Measurements from ENCODE around the gene OR8K5.
"Not testable (repeated sequence)": the region's sequence is repeated elsewhere in the genome, so short reads cannot be mapped to it uniquely, and the experiment has no call there.

Gene OR8K5

DNA sequence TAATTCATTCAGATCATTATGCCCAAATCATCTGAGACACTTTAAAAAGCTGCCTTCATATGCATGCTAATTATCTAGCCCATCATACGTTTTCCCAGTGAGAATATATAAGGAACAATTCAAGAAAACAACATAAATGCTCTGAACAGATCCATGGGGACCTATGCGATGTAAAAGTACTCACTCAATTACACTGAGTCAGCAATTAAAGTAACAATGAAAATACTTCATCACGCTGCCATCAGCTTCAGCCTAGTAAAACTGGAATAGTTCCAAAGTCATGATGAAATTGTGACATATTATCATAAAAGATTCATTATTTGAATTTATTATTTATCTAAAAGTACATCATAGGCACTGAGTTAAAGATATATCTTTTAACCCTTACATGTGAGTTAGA, 3.7 kb upstream of the OR8K5 start:
- Histone ChIP-seq H4K20me1 (ENCODE audit: insufficient read depth) (no peaks in the 10 kb centered on the region), H3K4me2 (no peak overlapping the region), H3K27me3 (ENCODE audit: insufficient read depth, low read depth) (no peaks in the 10 kb centered on the region), H3K4me1 (ENCODE audit: low read depth, poor library complexity, severe bottlenecking) (no peaks in the 10 kb centered on the region), H3K27ac (no peak overlapping the region), H3K36me3 (ENCODE audit: insufficient read depth) (no peaks in the 10 kb centered on the region), H2AFZ (ENCODE audit: low read depth) (no peak overlapping the region), H3K79me2 (ENCODE audit: insufficient read depth, low read depth) (no peaks in the 10 kb centered on the region), H3K9ac (no peak overlapping the region), H3K4me3 (IDR thresholded peaks at IDR 0.05; ENCODE audit: insufficient read depth, low read depth, low read length) (no peak overlapping the region)
- TF ChIP-seq, protein P1, sequence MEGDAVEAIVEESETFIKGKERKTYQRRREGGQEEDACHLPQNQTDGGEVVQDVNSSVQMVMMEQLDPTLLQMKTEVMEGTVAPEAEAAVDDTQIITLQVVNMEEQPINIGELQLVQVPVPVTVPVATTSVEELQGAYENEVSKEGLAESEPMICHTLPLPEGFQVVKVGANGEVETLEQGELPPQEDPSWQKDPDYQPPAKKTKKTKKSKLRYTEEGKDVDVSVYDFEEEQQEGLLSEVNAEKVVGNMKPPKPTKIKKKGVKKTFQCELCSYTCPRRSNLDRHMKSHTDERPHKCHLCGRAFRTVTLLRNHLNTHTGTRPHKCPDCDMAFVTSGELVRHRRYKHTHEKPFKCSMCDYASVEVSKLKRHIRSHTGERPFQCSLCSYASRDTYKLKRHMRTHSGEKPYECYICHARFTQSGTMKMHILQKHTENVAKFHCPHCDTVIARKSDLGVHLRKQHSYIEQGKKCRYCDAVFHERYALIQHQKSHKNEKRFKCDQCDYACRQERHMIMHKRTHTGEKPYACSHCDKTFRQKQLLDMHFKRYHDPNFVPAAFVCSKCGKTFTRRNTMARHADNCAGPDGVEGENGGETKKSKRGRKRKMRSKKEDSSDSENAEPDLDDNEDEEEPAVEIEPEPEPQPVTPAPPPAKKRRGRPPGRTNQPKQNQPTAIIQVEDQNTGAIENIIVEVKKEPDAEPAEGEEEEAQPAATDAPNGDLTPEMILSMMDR (conservative IDR thresholded peaks at IDR 0.05; ENCODE audit: low read depth, low read length), result no peak

DNA sequence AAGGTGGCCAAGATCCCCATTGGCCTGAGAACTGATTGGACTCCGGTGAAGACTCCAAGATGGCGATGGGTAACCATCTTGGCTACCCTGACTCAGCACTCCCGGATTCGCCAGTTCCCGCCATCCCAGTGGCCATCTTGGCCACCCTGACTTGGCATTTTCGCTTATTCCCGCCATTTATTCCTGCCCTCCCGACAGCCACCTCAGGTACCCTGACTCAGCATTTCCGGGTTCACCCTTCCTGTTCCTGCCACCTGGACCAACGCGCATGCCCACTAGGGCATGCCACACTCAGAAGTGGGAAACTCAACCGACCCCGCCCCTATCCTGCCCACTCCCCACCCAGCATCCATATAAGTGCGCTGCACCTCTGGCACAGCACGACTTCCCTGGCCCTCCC, 7.8 kb downstream of the OR8K5 start:
- Histone ChIP-seq H3K4me1 (ENCODE audit: low read depth, poor library complexity, severe bottlenecking) (no peaks in the 10 kb centered on the region), H3K36me3 (ENCODE audit: insufficient read depth) (no peaks in the 10 kb centered on the region), H3K4me3 (IDR thresholded peaks at IDR 0.05; ENCODE audit: insufficient read depth, low read depth, low read length) (no peak overlapping the region), H3K4me2 (no peak overlapping the region), H3K9ac (no peak overlapping the region), H3K27me3 (ENCODE audit: insufficient read depth, low read depth) (no peaks in the 10 kb centered on the region), H3K27ac (no peak overlapping the region), H2AFZ (ENCODE audit: low read depth) (no peak overlapping the region), H3K79me2 (ENCODE audit: insufficient read depth, low read depth) (no peaks in the 10 kb centered on the region), H4K20me1 (ENCODE audit: insufficient read depth) (no peaks in the 10 kb centered on the region)
- TF ChIP-seq, protein P1 (conservative IDR thresholded peaks at IDR 0.05; ENCODE audit: low read depth, low read length), result no peak

DNA sequence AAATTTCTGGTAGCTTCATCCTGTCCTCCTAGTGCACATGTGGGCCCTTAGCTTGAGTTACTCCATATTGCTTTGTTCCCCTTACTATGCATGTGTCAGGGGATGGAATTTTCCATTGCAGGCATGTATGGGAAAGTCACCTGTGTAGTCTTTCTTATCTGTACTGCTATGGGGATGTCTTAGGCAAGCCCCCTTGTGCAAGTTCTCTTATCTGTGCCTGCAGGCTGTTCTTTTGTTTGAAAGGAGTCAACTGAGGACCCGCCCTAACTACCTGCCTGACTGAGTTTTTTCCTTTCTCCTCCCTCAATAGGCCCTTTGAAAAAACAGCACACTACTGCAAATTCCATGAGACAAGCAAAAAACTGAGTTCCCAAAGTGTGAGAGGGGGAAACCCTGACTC, 8.7 kb downstream of the OR8K5 start:
- no peak overlapping the region for H3K27ac ChIP-seq
- H3K27me3 ChIP-seq (ENCODE audit: insufficient read depth, low read depth), result no peaks in the 10 kb centered on the region
- no peaks in the 10 kb centered on the region for H3K79me2 ChIP-seq (ENCODE audit: insufficient read depth, low read depth)
- H4K20me1 ChIP-seq (ENCODE audit: insufficient read depth), result no peaks in the 10 kb centered on the region
- H3K4me1 ChIP-seq (ENCODE audit: low read depth, poor library complexity, severe bottlenecking), result no peaks in the 10 kb centered on the region
- no peak overlapping the region for H3K4me2 ChIP-seq
- H3K36me3 ChIP-seq (ENCODE audit: insufficient read depth), result no peaks in the 10 kb centered on the region
- H3K9ac ChIP-seq, result no peak overlapping the region
- H3K4me3 ChIP-seq (IDR thresholded peaks at IDR 0.05; ENCODE audit: insufficient read depth, low read depth, low read length), result no peak overlapping the region
- H2AFZ ChIP-seq (ENCODE audit: low read depth), result no peak overlapping the region
- TF ChIP-seq, protein P1 (conservative IDR thresholded peaks at IDR 0.05; ENCODE audit: low read depth, low read length), result no peak

DNA sequence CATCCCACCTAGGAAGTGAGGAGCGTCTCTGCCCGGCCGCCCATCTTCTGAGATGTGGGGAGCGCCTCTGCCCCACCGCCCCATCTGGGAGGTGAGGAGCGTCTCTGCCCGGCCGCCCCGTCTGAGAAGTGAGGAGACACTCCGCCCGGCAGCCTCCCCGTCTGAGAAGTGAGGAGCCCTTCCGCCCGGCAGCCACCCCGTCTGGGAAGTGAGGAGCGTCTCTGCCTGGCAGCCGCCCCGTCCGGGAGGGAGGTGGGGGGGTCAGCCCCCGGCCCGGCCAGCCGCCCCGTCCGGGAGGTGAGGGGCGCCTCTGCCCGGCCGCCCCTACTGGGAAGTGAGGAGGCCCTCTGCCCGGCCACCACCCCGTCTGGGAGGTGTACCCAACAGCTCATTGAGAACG, 16.4 kb downstream of the OR8K5 start:
- not testable (repeated sequence) for H2AFZ ChIP-seq (ENCODE audit: low read depth); H3K79me2 ChIP-seq (ENCODE audit: insufficient read depth, low read depth); H3K4me3 ChIP-seq (IDR thresholded peaks at IDR 0.05; ENCODE audit: insufficient read depth, low read depth, low read length); H3K4me1 ChIP-seq (ENCODE audit: low read depth, poor library complexity, severe bottlenecking); H3K36me3 ChIP-seq (ENCODE audit: insufficient read depth); H3K4me2 ChIP-seq; H4K20me1 ChIP-seq (ENCODE audit: insufficient read depth); H3K27me3 ChIP-seq (ENCODE audit: insufficient read depth, low read depth); H3K27ac ChIP-seq; H3K9ac ChIP-seq

DNA sequence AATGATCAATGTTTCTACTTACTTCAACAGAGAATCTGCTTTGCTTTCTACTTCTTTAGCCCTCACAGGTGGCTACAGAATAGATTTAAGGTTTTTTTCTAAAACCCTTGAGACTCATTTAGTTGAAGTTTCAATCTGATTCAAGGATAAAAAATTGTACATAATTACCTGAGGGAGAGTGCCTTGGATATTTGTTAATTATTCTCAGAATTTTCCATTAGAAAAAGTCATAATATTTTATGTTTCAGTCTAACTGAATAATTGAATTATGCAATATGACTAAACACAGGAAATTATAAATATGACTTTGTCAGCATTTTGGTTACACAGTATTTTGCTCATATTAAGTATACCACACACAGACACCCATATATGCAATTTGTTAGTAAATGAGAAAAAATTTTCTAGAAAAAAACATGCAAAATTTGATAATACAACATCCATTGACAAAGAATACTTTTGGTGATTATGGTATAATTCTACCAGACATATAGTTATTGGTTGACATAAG, 19.9 kb downstream of the OR8K5 start, which contains the start of gene OR8J3:
Gene OR8J3 (minus strand): TSS at position 51 of the 511 bp plus-strand sequence. CDS start 2,483 bp downstream, outside the sequence.
- H3K9ac ChIP-seq, result no peak within 1 kb of the TSS
- H3K4me3 ChIP-seq (IDR thresholded peaks at IDR 0.05; ENCODE audit: insufficient read depth, low read depth, low read length), result no peak within 1 kb of the TSS
- no peaks in the 10 kb centered on the region for H3K27me3 ChIP-seq (ENCODE audit: insufficient read depth, low read depth)
- TF ChIP-seq, protein P1 (conservative IDR thresholded peaks at IDR 0.05; ENCODE audit: low read depth, low read length), result no peak
- no peak within 1 kb of the TSS for H2AFZ ChIP-seq (ENCODE audit: low read depth)
- H3K27ac ChIP-seq, result no peak within 1 kb of the TSS
- no peaks in the 10 kb centered on the region for H4K20me1 ChIP-seq (ENCODE audit: insufficient read depth)
- no peaks in the 10 kb centered on the region for H3K79me2 ChIP-seq (ENCODE audit: insufficient read depth, low read depth)
- no peaks in the 10 kb centered on the region for H3K36me3 ChIP-seq (ENCODE audit: insufficient read depth)
- no peaks in the 10 kb centered on the region for H3K4me1 ChIP-seq (ENCODE audit: low read depth, poor library complexity, severe bottlenecking)
- no peak within 1 kb of the TSS for H3K4me2 ChIP-seq

All from KMS-11 (cell line).